H1 (cell line): Measurements from ENCODE around the gene FASTK.

Source experiments
- CHD2 ChIP-seq: IDR thresholded peaks from 2 replicates; pipeline ENCODE4 v1.6.1; 2012; ENCODE audit warnings: low read length, improper control_type of control experiment
- CREB1 ChIP-seq: IDR thresholded peaks from 2 replicates; pipeline ENCODE4 v1.6.1; 2012; ENCODE audit warnings: inconsistent platforms
- CTCF ChIP-seq, 3 experiments: IDR thresholded peaks; 1 replicate in 2 of 3; 2 replicates in 1 of 3; pipeline versions ENCODE4 v1.5.1 to v1.6.1; 2011; ENCODE audit warnings: low read length in 3 of 3, mild to moderate bottlenecking in 3 of 3, inconsistent platforms in 2 of 3, low read depth in 1 of 3, moderate library complexity in 1 of 3; ENCODE audit not compliant: insufficient read depth in 1 of 3; ENCODE audit errors: control extremely low read depth in 1 of 3
- EZH2 ChIP-seq: fragments of 200-600 bp; sonication (generic); IDR thresholded peaks from 2 replicates; pipeline ENCODE4 v1.7.1; 2012; ENCODE audit warnings: low read depth, mild to moderate bottlenecking, moderate library complexity, low read length, inconsistent platforms; ENCODE audit not compliant: severe bottlenecking
- KDM1A ChIP-seq: fragments of 200-600, 300-600 bp; sonication (generic); IDR thresholded peaks from 2 replicates; pipeline ENCODE4 v1.7.1; 2016; ENCODE audit warnings: mild to moderate bottlenecking, low read length, borderline replicate concordance
- NRF1 ChIP-seq: IDR thresholded peaks from 2 replicates; pipeline ENCODE4 v1.6.1; 2011; ENCODE audit warnings: mild to moderate bottlenecking, low read depth, low read length, improper control_type of control experiment
- POLR2A ChIP-seq, 2 experiments: IDR thresholded peaks; 1 replicate in 1 of 2; 2 replicates in 1 of 2; pipeline ENCODE4 v1.6.1; 2011; ENCODE audit warnings: low read depth in 2 of 2, low read length in 2 of 2, mild to moderate bottlenecking in 2 of 2; ENCODE audit errors: control extremely low read depth in 1 of 2
- POLR2AphosphoS5 ChIP-seq: IDR thresholded peaks from 2 replicates; pipeline ENCODE4 v1.6.1; 2011; ENCODE audit warnings: low read depth, low read length
- RNF2 ChIP-seq: fragments of 200-900, 300-1000 bp; sonication (generic); IDR thresholded peaks from 2 replicates; pipeline ENCODE4 v1.7.1; 2016; ENCODE audit warnings: borderline replicate concordance, low read depth, mild to moderate bottlenecking, antibody characterized with exemption, low read length; ENCODE audit not compliant: poor library complexity, severe bottlenecking; ENCODE audit errors: missing control alignments
- RXRA ChIP-seq: IDR thresholded peaks from 2 replicates; pipeline ENCODE4 v1.6.1; 2011; ENCODE audit warnings: low read depth, mild to moderate bottlenecking, low read length, moderate library complexity; ENCODE audit not compliant: insufficient read depth
- SP2 ChIP-seq: IDR thresholded peaks from 2 replicates; pipeline ENCODE4 v1.6.1; 2012; ENCODE audit warnings: mild to moderate bottlenecking, low read length, inconsistent platforms

- TF ChIP-seq KDM1A, result no peak
- no peak for TF ChIP-seq POLR2AphosphoS5
- TF ChIP-seq RNF2, result no peak
- no peak for TF ChIP-seq CTCF (IDR thresholded peaks at IDR 0.05; ENCODE audit: control extremely low read depth in 1 of 3, insufficient read depth in 1 of 3, low read depth in 1 of 3, low read length in 3 of 3)
- TF ChIP-seq POLR2A (IDR thresholded peaks at IDR 0.05; ENCODE audit: control extremely low read depth in 1 of 2, low read depth in 2 of 2, low read length in 2 of 2), result no peak
- TF ChIP-seq CREB1, result no peak
- TF ChIP-seq NRF1, result no peak
- TF ChIP-seq RXRA, result no peak
- no peak for TF ChIP-seq SP2
- TF ChIP-seq EZH2, result no peak
- TF ChIP-seq CHD2, result no peak
Measured at GRCh38 chr7:151119902-151120301, 39.3 kb upstream of the FASTK start.
